Kidney (tissue), 14 donors: Measurements from ENCODE around the gene ACTA1. TPM values are rescaled to one million over a fixed set of nuclear protein-coding genes. Genes with fewer than 3 reads are reported as not detected.

Source experiments
- DNase-seq, 5 donors: peaks; one replicate each; pipeline ENCODE4 v3.0.0-alpha.2; 2013 to 2020
- FAIRE-seq: peaks from 2 replicates; lab custom pipeline; 2012; peaks lifted over from hg19 to GRCh38; lab: Jason Lieb, UNC
- H3K27ac ChIP-seq, 2 donors: one replicate each; pipeline ENCODE4 v1.7.0; 2013; ENCODE audit warnings: low read depth in 2 of 2, low read length in 2 of 2, inconsistent platforms in 1 of 2
- H3K27me3 ChIP-seq: one replicate; pipeline ENCODE4 v1.7.1; 2013; ENCODE audit warnings: low read length, inconsistent platforms; ENCODE audit not compliant: control insufficient read depth, insufficient read depth
- H3K36me3 ChIP-seq, 3 donors: one replicate each; pipeline versions ENCODE4 v1.7.0 to v1.7.1; 2013; ENCODE audit warnings: low read length in 3 of 3, control low read depth in 1 of 3, inconsistent platforms in 1 of 3; ENCODE audit not compliant: insufficient read depth in 3 of 3, control insufficient read depth in 2 of 3
- H3K4me1 ChIP-seq, 3 donors: one replicate each; pipeline versions ENCODE4 v1.7.0 to v1.7.1; 2013; ENCODE audit warnings: low read length in 3 of 3, inconsistent platforms in 1 of 3, low read depth in 1 of 3; ENCODE audit not compliant: control insufficient read depth in 2 of 3, insufficient read depth in 2 of 3
- H3K4me3 ChIP-seq, 3 donors: one replicate each; pipeline versions ENCODE4 v1.7.0 to v1.8.1; 2013; ENCODE audit warnings: low read length in 3 of 3, control low read depth in 1 of 3, inconsistent platforms in 1 of 3
- H3K9ac ChIP-seq, 3 donors: one replicate each; pipeline versions ENCODE4 v1.7.0 to v1.7.1; 2013; ENCODE audit warnings: low read length in 3 of 3, control low read depth in 1 of 3, inconsistent platforms in 1 of 3
- H3K9me3 ChIP-seq, 3 donors: one replicate each; pipeline versions ENCODE4 v1.7.0 to v1.7.1; 2013; ENCODE audit warnings: low read length in 3 of 3, control low read depth in 1 of 3, inconsistent platforms in 1 of 3; ENCODE audit not compliant: control insufficient read depth in 2 of 3, insufficient read depth in 1 of 3
- intact Hi-C: fragments of 100-400 bp; cut with DNase I; formaldehyde crosslinking; loops from one replicate; pipeline ENCODE4 v1.11.1; 2022
- polyA plus RNA-seq: library from polyadenylated mRNA; stranded (reverse); fragments of 350-450 nt; fragmentation: Illumina TruSeq; extraction: RNeasy Lipid Tissue Mini Kit (QIAGEN cat#74804); gene quantifications from one replicate; pipeline ENCODE4 v1.2.3, GENCODE V29; 2014; ENCODE audit warnings: low read depth, low replicate concordance; ENCODE audit not compliant: insufficient read depth
- total RNA-seq: library from RNA; stranded (reverse); fragmentation: NEBNext Ultra II Directional; extraction: Animal tissue kit (Norgen Biotek cat#: 25700); gene quantifications from one replicate; pipeline ENCODE4 v1.2.1, GENCODE V29; 2021
- TF ChIP-seq, protein P1 (sequence below): IDR thresholded peaks from 3 replicates; pipeline ENCODE4 v1.5.1; 2012; ENCODE audit warnings: mild to moderate bottlenecking, moderate library complexity, borderline replicate concordance; ENCODE audit not compliant: insufficient read depth; ENCODE audit errors: extremely low read depth
- donor health status: control.
- donor health status: control.
- donor health status: control.
- donor health status: control.
- donor health status: control.
- donor health status: DM: yes; HTN: yes; CAD: no.
- donor health status: Normal renal cell carcinoma (clear cell type).

Gene ACTA1
- total and polyA plus RNA-seq, 2 donors from 2014 or later: 1.2 TPM; not detected in 1

GRCh38 chr1:229385853-229386456 is 47.9 kb downstream of the ACTA1 start:
- H3K27ac ChIP-seq: no peak overlapping the region
- DNase-seq (no peak), FAIRE-seq (no peak)
- no peak overlapping the region for H3K4me3 ChIP-seq
- H3K27me3 ChIP-seq: no peaks in the 10 kb centered on the region
- no peak overlapping the region for H3K9ac ChIP-seq
- H3K9me3 ChIP-seq: no peaks in the 10 kb centered on the region
- intact Hi-C loops: no loop called here
- TF ChIP-seq, protein P1, sequence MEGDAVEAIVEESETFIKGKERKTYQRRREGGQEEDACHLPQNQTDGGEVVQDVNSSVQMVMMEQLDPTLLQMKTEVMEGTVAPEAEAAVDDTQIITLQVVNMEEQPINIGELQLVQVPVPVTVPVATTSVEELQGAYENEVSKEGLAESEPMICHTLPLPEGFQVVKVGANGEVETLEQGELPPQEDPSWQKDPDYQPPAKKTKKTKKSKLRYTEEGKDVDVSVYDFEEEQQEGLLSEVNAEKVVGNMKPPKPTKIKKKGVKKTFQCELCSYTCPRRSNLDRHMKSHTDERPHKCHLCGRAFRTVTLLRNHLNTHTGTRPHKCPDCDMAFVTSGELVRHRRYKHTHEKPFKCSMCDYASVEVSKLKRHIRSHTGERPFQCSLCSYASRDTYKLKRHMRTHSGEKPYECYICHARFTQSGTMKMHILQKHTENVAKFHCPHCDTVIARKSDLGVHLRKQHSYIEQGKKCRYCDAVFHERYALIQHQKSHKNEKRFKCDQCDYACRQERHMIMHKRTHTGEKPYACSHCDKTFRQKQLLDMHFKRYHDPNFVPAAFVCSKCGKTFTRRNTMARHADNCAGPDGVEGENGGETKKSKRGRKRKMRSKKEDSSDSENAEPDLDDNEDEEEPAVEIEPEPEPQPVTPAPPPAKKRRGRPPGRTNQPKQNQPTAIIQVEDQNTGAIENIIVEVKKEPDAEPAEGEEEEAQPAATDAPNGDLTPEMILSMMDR: no peak
- H3K4me1 ChIP-seq: no peaks in the 10 kb centered on the region
- no peaks in the 10 kb centered on the region for H3K36me3 ChIP-seq

DNA sequence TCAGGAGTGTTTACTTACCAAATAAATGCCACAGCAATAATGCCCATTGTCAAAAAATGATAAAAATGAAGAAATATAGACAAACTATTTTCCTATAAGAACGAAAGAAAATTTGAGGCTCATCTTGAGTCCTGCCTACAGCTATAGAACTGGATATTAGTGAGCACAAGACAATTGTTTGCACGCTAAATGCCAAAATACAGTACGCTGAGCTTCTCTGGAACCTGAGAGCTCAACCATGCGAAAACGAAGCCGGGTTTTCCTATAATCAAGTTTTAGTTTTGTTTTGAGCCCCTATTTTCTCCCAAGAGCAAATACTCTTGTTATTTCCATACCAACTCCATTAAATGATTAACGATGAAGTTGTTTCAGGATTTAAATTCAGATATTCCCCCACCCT is 49.1 kb downstream of the ACTA1 start:
- no peak overlapping the region for H3K9ac ChIP-seq
- no peak overlapping the region for H3K4me3 ChIP-seq
- no peak for DNase-seq
- no peaks in the 10 kb centered on the region for H3K4me1 ChIP-seq
- no peak for FAIRE-seq
- intact Hi-C loops: no loop called here
- H3K27me3 ChIP-seq: no peaks in the 10 kb centered on the region
- H3K27ac ChIP-seq: no peak overlapping the region
- H3K9me3 ChIP-seq: no peaks in the 10 kb centered on the region
- H3K36me3 ChIP-seq: no peaks in the 10 kb centered on the region
- TF ChIP-seq, protein P1: no peak

- DNase-seq (no peak), FAIRE-seq (no peak)
- TF ChIP-seq, protein P1: no peak
- Histone ChIP-seq H3K4me1 (no peaks in the 10 kb centered on the region), H3K9ac (no peak overlapping the region), H3K4me3 (no peak overlapping the region), H3K36me3 (no peaks in the 10 kb centered on the region), H3K27ac (no peak overlapping the region), H3K9me3 (no peaks in the 10 kb centered on the region), H3K27me3 (no peaks in the 10 kb centered on the region)
- intact Hi-C loops: no loop called here
These were observed 49.9 kb downstream of the ACTA1 start for GRCh38 chr1:229383961-229384360.

DNA sequence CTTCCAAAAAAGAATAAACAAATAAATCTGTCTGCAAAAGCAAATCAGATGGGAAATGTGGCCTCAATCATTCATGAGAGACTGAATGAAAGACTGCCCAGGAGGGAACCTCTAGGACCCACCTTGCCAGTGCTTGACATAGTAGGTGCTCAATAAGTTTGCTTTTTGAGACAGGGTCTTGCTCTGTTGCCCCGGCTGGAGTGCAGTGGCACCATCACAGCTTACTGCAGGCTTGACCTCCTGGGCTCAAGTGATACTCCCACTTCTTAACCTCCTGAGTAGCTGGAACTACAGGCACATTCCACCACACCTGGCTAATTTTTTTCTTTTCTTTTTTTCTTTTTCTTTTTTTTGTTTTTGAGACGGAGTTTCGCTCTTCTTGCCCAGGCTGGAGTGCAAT is 50.7 kb downstream of the ACTA1 start:
- no peak for DNase-seq
- TF ChIP-seq, protein P1: no peak
- Histone ChIP-seq H3K27ac (no peak overlapping the region), H3K4me3 (no peak overlapping the region), H3K9me3 (no peaks in the 10 kb centered on the region), H3K27me3 (no peaks in the 10 kb centered on the region), H3K9ac (no peak overlapping the region), H3K4me1 (no peaks in the 10 kb centered on the region), H3K36me3 (no peaks in the 10 kb centered on the region)
- intact Hi-C loops: no loop called here
- FAIRE-seq: no peak
